PC-9 (cell line): ENCODE results near the gene VTA1.

Experiments used
- CTCF ChIP-seq: fragments of 200-600 bp; sonication (generic); conservative IDR thresholded peaks from 2 replicates; pipeline ENCODE4 v1.6.1; 2017; ENCODE audit warnings: mixed run types, antibody characterized with exemption, mild to moderate bottlenecking, moderate library complexity
- EZH2 ChIP-seq: fragments of 200-600 bp; sonication (generic); IDR thresholded peaks from 2 replicates; pipeline ENCODE4 v1.8.0; 2017; ENCODE audit warnings: antibody characterized with exemption, low read depth

GRCh38 chr6:142178129-142178528, 31.1 kb downstream of the VTA1 start:
- TF ChIP-seq CTCF = no peak
- no peak for TF ChIP-seq EZH2
